ENCODE measurements around the gene PRKCE.

Gene PRKCE

GRCh38 chr2:45776160-45776955, 124.9 kb downstream of the PRKCE start:
- TF ChIP-seq FOXP2 (optimal IDR thresholded peaks at IDR 0.05; ENCODE audit: control extremely low read depth, extremely low read length, insufficient read depth) (no peak), EZH2 (IDR thresholded peaks at IDR 0.05) (no peak), POLR2AphosphoS5 (IDR thresholded peaks at IDR 0.05; ENCODE audit: borderline replicate concordance, low read depth, low read length) (no peak)
- Histone ChIP-seq H3K36me3 (ENCODE audit: insufficient read depth, low read length) (no peaks in the 10 kb centered on the region), H3K27ac (no peak overlapping the region), H3K9me3 (ENCODE audit: low read depth, low read length) (no peaks in the 10 kb centered on the region), H3K4me3 (no peak overlapping the region), H3K9ac (ENCODE audit: insufficient read length) (no peak overlapping the region)
- DNase-seq (ENCODE audit: low read depth, low spot score): no peak

GRCh38 chr2:45777996-45778719, 126.7 kb downstream of the PRKCE start:
- H3K4me3 ChIP-seq: no peak overlapping the region

GRCh38 chr2:45778720-45779171, 127.3 kb downstream of the PRKCE start:
- no peak for TF ChIP-seq FOXP2 (optimal IDR thresholded peaks at IDR 0.05; ENCODE audit: control extremely low read depth, extremely low read length, insufficient read depth)
- no peak for TF ChIP-seq POLR2AphosphoS5 (IDR thresholded peaks at IDR 0.05; ENCODE audit: borderline replicate concordance, low read depth, low read length)
- TF ChIP-seq EZH2 (IDR thresholded peaks at IDR 0.05): no peak
- Histone ChIP-seq H3K4me3 (no peak overlapping the region), H3K9me3 (ENCODE audit: low read depth, low read length) (no peaks in the 10 kb centered on the region), H3K36me3 (ENCODE audit: insufficient read depth, low read length) (no peaks in the 10 kb centered on the region), H3K27ac (no peak overlapping the region), H3K9ac (ENCODE audit: insufficient read length) (no peak overlapping the region)
- peak; percentile 14 for DNase-seq (ENCODE audit: low read depth, low spot score)

More at GRCh38 chr2:45777996-45778719, 126.7 kb downstream of the PRKCE start:
- no peak for DNase-seq (ENCODE audit: low read depth, low spot score)
- H3K36me3 ChIP-seq (ENCODE audit: insufficient read depth, low read length): no peaks in the 10 kb centered on the region
- H3K9me3 ChIP-seq (ENCODE audit: low read depth, low read length): no peaks in the 10 kb centered on the region
- TF ChIP-seq EZH2 (IDR thresholded peaks at IDR 0.05) (no peak), POLR2AphosphoS5 (IDR thresholded peaks at IDR 0.05; ENCODE audit: borderline replicate concordance, low read depth, low read length) (no peak), FOXP2 (optimal IDR thresholded peaks at IDR 0.05; ENCODE audit: control extremely low read depth, extremely low read length, insufficient read depth) (no peak)
- no peak overlapping the region for H3K27ac ChIP-seq
- H3K9ac ChIP-seq (ENCODE audit: insufficient read length): no peak overlapping the region

- H3K4me3 ChIP-seq: no peak overlapping the region
- no peak overlapping the region for H3K9ac ChIP-seq (ENCODE audit: insufficient read length)
- H3K9me3 ChIP-seq (ENCODE audit: low read depth, low read length): no peaks in the 10 kb centered on the region
- no peaks in the 10 kb centered on the region for H3K36me3 ChIP-seq (ENCODE audit: insufficient read depth, low read length)
- H3K27ac ChIP-seq: no peak overlapping the region
- no peak for DNase-seq (ENCODE audit: low read depth, low spot score)
- TF ChIP-seq POLR2AphosphoS5 (IDR thresholded peaks at IDR 0.05; ENCODE audit: borderline replicate concordance, low read depth, low read length): no peak
- TF ChIP-seq EZH2 (IDR thresholded peaks at IDR 0.05): no peak
- no peak for TF ChIP-seq FOXP2 (optimal IDR thresholded peaks at IDR 0.05; ENCODE audit: control extremely low read depth, extremely low read length, insufficient read depth)
These were observed 129.3 kb downstream of the PRKCE start for GRCh38 chr2:45780541-45781463.

GRCh38 chr2:45781464-45781811, 130.0 kb downstream of the PRKCE start:
- Histone ChIP-seq H3K27ac (no peak overlapping the region), H3K9me3 (ENCODE audit: low read depth, low read length) (no peaks in the 10 kb centered on the region), H3K9ac (ENCODE audit: insufficient read length) (no peak overlapping the region), H3K36me3 (ENCODE audit: insufficient read depth, low read length) (no peaks in the 10 kb centered on the region), H3K4me3 (no peak overlapping the region)
- DNase-seq (ENCODE audit: low read depth, low spot score): no peak
- TF ChIP-seq EZH2 (IDR thresholded peaks at IDR 0.05) (no peak), FOXP2 (optimal IDR thresholded peaks at IDR 0.05; ENCODE audit: control extremely low read depth, extremely low read length, insufficient read depth) (no peak), POLR2AphosphoS5 (IDR thresholded peaks at IDR 0.05; ENCODE audit: borderline replicate concordance, low read depth, low read length) (no peak)

- Histone ChIP-seq H3K9ac (ENCODE audit: insufficient read length) (no peak overlapping the region), H3K36me3 (ENCODE audit: insufficient read depth, low read length) (no peaks in the 10 kb centered on the region), H3K9me3 (ENCODE audit: low read depth, low read length) (no peaks in the 10 kb centered on the region), H3K4me3 (no peak overlapping the region), H3K27ac (no peak overlapping the region)
- no peak for DNase-seq (ENCODE audit: low read depth, low spot score)
- TF ChIP-seq FOXP2 (optimal IDR thresholded peaks at IDR 0.05; ENCODE audit: control extremely low read depth, extremely low read length, insufficient read depth) (no peak), POLR2AphosphoS5 (IDR thresholded peaks at IDR 0.05; ENCODE audit: borderline replicate concordance, low read depth, low read length) (no peak), EZH2 (IDR thresholded peaks at IDR 0.05) (no peak)
These were observed 131.0 kb downstream of the PRKCE start for GRCh38 chr2:45782436-45782835.

- no peak for DNase-seq (ENCODE audit: low read depth, low spot score)
- Histone ChIP-seq H3K27ac (no peak overlapping the region), H3K9ac (ENCODE audit: insufficient read length) (no peak overlapping the region), H3K4me3 (no peak overlapping the region), H3K36me3 (ENCODE audit: insufficient read depth, low read length) (no peaks in the 10 kb centered on the region), H3K9me3 (ENCODE audit: low read depth, low read length) (no peaks in the 10 kb centered on the region)
- TF ChIP-seq POLR2AphosphoS5 (IDR thresholded peaks at IDR 0.05; ENCODE audit: borderline replicate concordance, low read depth, low read length) (no peak), FOXP2 (optimal IDR thresholded peaks at IDR 0.05; ENCODE audit: control extremely low read depth, extremely low read length, insufficient read depth) (no peak), EZH2 (IDR thresholded peaks at IDR 0.05) (no peak)
These were observed 131.5 kb downstream of the PRKCE start for GRCh38 chr2:45782986-45783385.
